SKM-1 treated with dmso at 0.1 percent for 144 hours (cell line): ENCODE results near the gene BMPR1B.

Experiments
- DNase-seq: peaks from one replicate; lab custom pipeline; 2025; ENCODE audit not compliant: unreplicated experiment; lab: John Stamatoyannopoulos, UW

Gene BMPR1B

GRCh38 chr4:94947681-94948108 lies 189.9 kb downstream of the BMPR1B start:
- no peak for DNase-seq

- no peak for DNase-seq
Observed at GRCh38 chr4:94954251-94954650, 196.5 kb downstream of the BMPR1B start.

- no peak for DNase-seq
Observed at GRCh38 chr4:94957030-94957429, 199.3 kb downstream of the BMPR1B start.

- DNase-seq = no peak
Observed at GRCh38 chr4:94959307-94959706, 201.6 kb downstream of the BMPR1B start.

GRCh38 chr4:94960708-94961107 lies 203.0 kb downstream of the BMPR1B start:
- DNase-seq = no peak

GRCh38 chr4:94961420-94961819 lies 203.7 kb downstream of the BMPR1B start:
- no peak for DNase-seq

- DNase-seq = no peak
Observed at GRCh38 chr4:94962484-94962883, 204.7 kb downstream of the BMPR1B start.

GRCh38 chr4:94965852-94966251 lies 208.1 kb downstream of the BMPR1B start:
- DNase-seq = no peak

- DNase-seq = no peak
Observed at GRCh38 chr4:94968493-94968892, 210.7 kb downstream of the BMPR1B start.

- DNase-seq = no peak
Observed at GRCh38 chr4:94970650-94971049, 212.9 kb downstream of the BMPR1B start.

GRCh38 chr4:94974773-94975172 lies 217.0 kb downstream of the BMPR1B start:
- DNase-seq = no peak

- DNase-seq = no peak
Observed at GRCh38 chr4:94976371-94977011, 218.7 kb downstream of the BMPR1B start.

- DNase-seq = no peak
Observed at GRCh38 chr4:94978904-94979303, 221.1 kb downstream of the BMPR1B start.

GRCh38 chr4:94979621-94980020 lies 221.9 kb downstream of the BMPR1B start:
- DNase-seq = no peak

- no peak for DNase-seq
Observed at GRCh38 chr4:94995684-94996394, 238.1 kb downstream of the BMPR1B start.

GRCh38 chr4:95000076-95000648 lies 242.4 kb downstream of the BMPR1B start:
- no peak for DNase-seq

GRCh38 chr4:95004912-95005311 lies 247.2 kb downstream of the BMPR1B start:
- DNase-seq = no peak

- DNase-seq = no peak
Observed at GRCh38 chr4:95007998-95008397, 250.2 kb downstream of the BMPR1B start.

GRCh38 chr4:95013236-95013635 lies 255.5 kb downstream of the BMPR1B start:
- DNase-seq = no peak

- DNase-seq = no peak
Observed at GRCh38 chr4:95014068-95014467, 256.3 kb downstream of the BMPR1B start.

- DNase-seq = no peak
Observed at GRCh38 chr4:95017305-95018064, 259.7 kb downstream of the BMPR1B start.

- DNase-seq = no peak
Observed at GRCh38 chr4:95018785-95019184, 261.0 kb downstream of the BMPR1B start.
